Mucosa of gallbladder (tissue), 1 donor: ENCODE data around the gene DCHS1. TPM values are rescaled to one million over a fixed set of nuclear protein-coding genes. Genes with fewer than 3 reads are reported as not detected.

Experiments used
- DNase-seq: peaks from one replicate; pipeline ENCODE4 v3.0.0-alpha.2; 2020; ENCODE audit warnings: low spot score
- total RNA-seq: library from RNA; stranded (reverse); gene quantifications from one replicate; pipeline ENCODE4 v1.2.1, GENCODE V29; 2021
- donor health status: DM: no; HTN: no; CAD: no.

DCHS1 gene
- total RNA-seq, 1 donor from 2014 or later: 25.1 TPM

- no peak for DNase-seq
Observed at GRCh38 chr11:6588018-6588417, 67.6 kb downstream of the DCHS1 start.

GRCh38 chr11:6587360-6587953 is 68.2 kb downstream of the DCHS1 start:
- DNase-seq: no peak

- DNase-seq: no peak
Observed at GRCh38 chr11:6586434-6587359, 68.9 kb downstream of the DCHS1 start.

- DNase-seq: no peak
Observed at GRCh38 chr11:6584528-6584927, 71.1 kb downstream of the DCHS1 start.

- no peak for DNase-seq
Observed at GRCh38 chr11:6583584-6583983, 72.0 kb downstream of the DCHS1 start.

- DNase-seq: no peak
Observed at GRCh38 chr11:6579681-6580080, 75.9 kb downstream of the DCHS1 start.

- DNase-seq: no peak
Observed at GRCh38 chr11:6578134-6578533, 77.5 kb downstream of the DCHS1 start.

GRCh38 chr11:6576471-6577373 is 78.9 kb downstream of the DCHS1 start:
- no peak for DNase-seq

GRCh38 chr11:6574816-6575715 is 80.5 kb downstream of the DCHS1 start:
- no peak for DNase-seq

- no peak for DNase-seq
Observed at GRCh38 chr11:6572215-6572614, 83.4 kb downstream of the DCHS1 start.

GRCh38 chr11:6571434-6572008 is 84.1 kb downstream of the DCHS1 start:
- DNase-seq: no peak

Other genes with a start within 250 kb of the DCHS1 start
- gene APBB1, start 236.7 kb downstream of the DCHS1 start, total RNA-seq: 45.1 TPM
- gene HPX, start 214.8 kb downstream of the DCHS1 start, total RNA-seq: 5.2 TPM
- 43.0 TPM for gene TRIM3, start 181.9 kb downstream of the DCHS1 start, total RNA-seq
- gene ARFIP2, start 174.5 kb downstream of the DCHS1 start, total RNA-seq: 52.5 TPM
- 53.9 TPM for gene TIMM10B, start 174.3 kb downstream of the DCHS1 start, total RNA-seq
- gene DNHD1, start 158.5 kb downstream of the DCHS1 start, total RNA-seq: 8.8 TPM
- 25.8 TPM for gene RRP8, start 52.2 kb downstream of the DCHS1 start, total RNA-seq
- 261 TPM for gene ILK, start 52.0 kb downstream of the DCHS1 start, total RNA-seq
- gene TAF10, start 43.6 kb downstream of the DCHS1 start, total RNA-seq: 142 TPM
- gene TPP1, start 36.4 kb downstream of the DCHS1 start, total RNA-seq: 161 TPM
- gene MRPL17, start 27.5 kb upstream of the DCHS1 start, total RNA-seq: 38.5 TPM
- gene OR2AG2, start 116.2 kb upstream of the DCHS1 start, total RNA-seq: not detected
- gene OR2AG1, start 127.2 kb upstream of the DCHS1 start, total RNA-seq: not detected
- 0.06 TPM for gene OR6A2, start 143.9 kb upstream of the DCHS1 start, total RNA-seq
- not detected for gene OR10A5, start 189.9 kb upstream of the DCHS1 start, total RNA-seq
- gene OR10A2, start 207.2 kb upstream of the DCHS1 start, total RNA-seq: not detected
- gene OR10A4, start 220.8 kb upstream of the DCHS1 start, total RNA-seq: not detected
- not detected for gene OR2D2, start 236.7 kb upstream of the DCHS1 start, total RNA-seq